ENCODE results near the gene KLF17. TPM values are rescaled to one million over a fixed set of nuclear protein-coding genes. Genes with fewer than 3 reads are reported as not detected.

The KLF17 gene
- total and polyA plus RNA-seq, 2 experiments from 2014 or later = not detected

- H3K4me2 ChIP-seq = no peak overlapping the region
- H3K4me3 ChIP-seq = no peak overlapping the region
- H3K27me3 ChIP-seq (ENCODE audit: insufficient read depth) = peaks cover 3% of the 10 kb centered on the region; the same call in 1 of the 2 replicates
- H3K79me2 ChIP-seq (replicated peaks; ENCODE audit: insufficient read depth) = no peaks in the 10 kb centered on the region
- 0 out of 2 replicates have a peak, but pooled peaks cover 2% of the 10 kb centered on the region for H3K9me2 ChIP-seq (ENCODE audit: insufficient read depth)
- H3K4me1 Mint-ChIP-seq = peaks cover 25% of the 10 kb centered on the region
- no peak overlapping the region for H3K27ac ChIP-seq (ENCODE audit: low read depth)
- DNase-seq (ENCODE audit: low spot score) (no peak), ATAC-seq (no peak)
- H3K36me3 Mint-ChIP-seq (ENCODE audit: low read depth) = no peaks in the 10 kb centered on the region
- no peaks in the 10 kb centered on the region for H3F3A ChIP-seq (replicated peaks; ENCODE audit: low read depth)
- H3K27me3 Mint-ChIP-seq (ENCODE audit: insufficient read depth, low read depth, poor library complexity) = peaks cover 4% of the 10 kb centered on the region
- no peak for TF ChIP-seq CTCF (conservative IDR thresholded peaks at IDR 0.05; ENCODE audit: low read depth in 2 of 2)
- no peak for TF ChIP-seq ZNF462 (CRISPR knock-in tag; IDR thresholded peaks at IDR 0.05)
- no peak for TF ChIP-seq CREB1 (CRISPR knock-in tag; IDR thresholded peaks at IDR 0.05; ENCODE audit: low read depth)
- no peak for TF ChIP-seq REST (IDR thresholded peaks at IDR 0.05; ENCODE audit: unreplicated experiment)
- no peak for TF ChIP-seq POLR2AphosphoS5 (IDR thresholded peaks at IDR 0.05; ENCODE audit: low read depth)
- TF ChIP-seq ZNF114 (CRISPR knock-in tag; IDR thresholded peaks at IDR 0.05) = no peak
- no peak for TF ChIP-seq JUNB (IDR thresholded peaks at IDR 0.05; ENCODE audit: unreplicated experiment)
- TF ChIP-seq STAT1 (IDR thresholded peaks at IDR 0.05; ENCODE audit: unreplicated experiment) = no peak
- TF ChIP-seq, protein P1, sequence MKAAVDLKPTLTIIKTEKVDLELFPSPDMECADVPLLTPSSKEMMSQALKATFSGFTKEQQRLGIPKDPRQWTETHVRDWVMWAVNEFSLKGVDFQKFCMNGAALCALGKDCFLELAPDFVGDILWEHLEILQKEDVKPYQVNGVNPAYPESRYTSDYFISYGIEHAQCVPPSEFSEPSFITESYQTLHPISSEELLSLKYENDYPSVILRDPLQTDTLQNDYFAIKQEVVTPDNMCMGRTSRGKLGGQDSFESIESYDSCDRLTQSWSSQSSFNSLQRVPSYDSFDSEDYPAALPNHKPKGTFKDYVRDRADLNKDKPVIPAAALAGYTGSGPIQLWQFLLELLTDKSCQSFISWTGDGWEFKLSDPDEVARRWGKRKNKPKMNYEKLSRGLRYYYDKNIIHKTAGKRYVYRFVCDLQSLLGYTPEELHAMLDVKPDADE (IDR thresholded peaks at IDR 0.05) = no peak
- TF ChIP-seq NANOG (IDR thresholded peaks at IDR 0.05; ENCODE audit: borderline replicate concordance) = no peak
- no peak for TF ChIP-seq ZNF331 (CRISPR knock-in tag; IDR thresholded peaks at IDR 0.05; ENCODE audit: low read depth)
- TF ChIP-seq EZH2 (IDR thresholded peaks at IDR 0.05; ENCODE audit: low read depth, unreplicated experiment) = no peak
- TF ChIP-seq EZH2phosphoT487 (IDR thresholded peaks at IDR 0.05; ENCODE audit: unreplicated experiment) = no peak
- no peak overlapping the region for H2AFZ ChIP-seq
- no peak overlapping the region for H3K27ac Mint-ChIP-seq
- no peak overlapping the region for H3K4me3 Mint-ChIP-seq
- no peaks in the 10 kb centered on the region for H3K36me3 ChIP-seq (ENCODE audit: insufficient read depth)
- H4K20me1 ChIP-seq (replicated peaks; ENCODE audit: insufficient read depth) = no peaks in the 10 kb centered on the region
- H3K9me3 Mint-ChIP-seq = 0 out of 3 replicates have a peak, but pooled peaks cover 3% of the 10 kb centered on the region
- 0 out of 2 replicates have a peak, but pooled peaks cover 5% of the 10 kb centered on the region for H3K4me1 ChIP-seq (ENCODE audit: insufficient read depth)
These were observed 47.2 kb upstream of the KLF17 start for GRCh38 chr1:44071461-44071860.

Measured in GM23338 (cell line).